T follicular helper cell (primary cell): ENCODE results near the gene NPHP4.
A peak's percentile ranks its signal among the peaks of the same experiment; 100 is the strongest.

Experiments
- DNase-seq: peaks from one replicate; pipeline ENCODE4 v3.0.0-alpha.2; 2020; ENCODE audit warnings: low read depth

NPHP4 gene

DNA sequence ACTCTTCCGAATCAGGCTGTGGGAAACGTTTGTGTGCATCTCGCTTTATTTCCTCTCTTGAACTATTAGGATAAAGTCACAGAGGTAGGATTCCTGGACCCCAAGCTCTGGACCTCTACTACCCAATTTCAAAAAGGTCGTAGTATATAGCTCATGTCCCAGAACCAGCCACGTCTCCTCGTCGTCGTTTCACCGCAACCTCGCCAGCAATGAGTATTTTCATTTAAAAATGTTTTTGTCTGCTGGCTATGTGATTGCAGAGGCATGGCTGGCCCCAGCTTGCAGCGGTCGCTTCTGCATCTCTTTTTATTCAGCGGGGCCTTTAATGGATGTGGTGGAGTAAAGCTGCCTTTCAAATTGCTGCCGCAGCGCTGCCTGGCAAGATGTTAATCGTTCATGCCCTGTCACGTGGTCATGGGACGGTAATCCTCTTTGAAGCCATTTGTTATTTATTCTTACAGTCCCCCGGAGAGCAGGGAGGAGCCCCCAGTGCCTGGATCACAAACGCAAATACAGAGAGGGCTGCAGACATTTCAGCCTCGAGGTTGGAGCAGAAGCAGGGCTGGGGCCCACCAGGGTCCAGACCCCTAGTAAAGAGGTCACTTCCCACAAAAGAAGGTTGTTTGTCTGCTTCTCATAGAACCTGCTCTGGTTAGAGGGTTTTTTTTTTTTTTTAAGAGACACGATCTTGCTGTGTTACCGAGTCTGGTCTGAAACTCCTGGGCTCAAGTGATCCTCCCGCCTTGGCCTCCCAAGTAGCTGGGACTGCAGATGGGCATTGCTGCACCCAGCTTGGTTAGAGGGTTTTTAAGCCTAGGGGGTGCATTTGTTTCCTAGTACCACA, 11.6 kb upstream of the NPHP4 start:
- DNase-seq: no peak

DNA sequence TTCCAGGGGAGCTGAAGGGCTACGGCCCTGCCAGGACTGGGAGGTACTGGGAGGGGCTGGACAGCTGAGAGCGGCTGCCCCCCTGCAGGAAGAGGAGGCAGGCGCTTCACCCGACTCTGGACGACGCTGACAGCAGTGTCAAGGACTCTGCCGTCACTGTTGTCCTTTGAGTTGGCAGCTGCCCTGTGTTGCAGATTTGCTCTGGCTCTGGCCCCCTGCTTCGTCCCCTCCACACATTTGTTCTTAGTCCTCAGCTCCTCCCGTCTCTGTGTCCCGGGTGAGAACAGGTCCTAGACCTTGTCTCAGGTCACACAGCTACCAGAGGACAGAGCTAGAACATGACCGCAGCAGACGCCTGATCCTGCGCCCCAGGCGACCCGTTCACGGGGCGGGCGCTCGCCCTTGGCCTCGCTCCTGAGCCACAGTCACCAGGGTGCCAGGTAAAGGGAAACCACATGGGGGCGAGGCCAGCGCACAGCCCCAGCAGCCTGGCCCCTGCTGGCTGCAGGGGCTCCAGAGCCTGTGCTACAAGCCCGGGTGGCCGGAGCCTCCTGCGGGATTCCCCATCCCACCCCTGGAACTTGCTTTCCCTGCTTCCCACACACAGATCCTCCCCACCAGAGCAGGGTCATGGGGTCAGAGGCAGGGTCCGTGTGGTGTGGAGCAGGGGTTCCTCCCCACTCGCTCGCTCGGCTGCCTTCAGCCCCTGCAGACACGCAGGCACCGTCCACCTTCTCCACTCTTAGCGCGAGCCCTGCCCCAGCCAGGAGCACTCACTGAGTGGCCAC, 10.7 kb upstream of the NPHP4 start:
- no peak for DNase-seq

DNA sequence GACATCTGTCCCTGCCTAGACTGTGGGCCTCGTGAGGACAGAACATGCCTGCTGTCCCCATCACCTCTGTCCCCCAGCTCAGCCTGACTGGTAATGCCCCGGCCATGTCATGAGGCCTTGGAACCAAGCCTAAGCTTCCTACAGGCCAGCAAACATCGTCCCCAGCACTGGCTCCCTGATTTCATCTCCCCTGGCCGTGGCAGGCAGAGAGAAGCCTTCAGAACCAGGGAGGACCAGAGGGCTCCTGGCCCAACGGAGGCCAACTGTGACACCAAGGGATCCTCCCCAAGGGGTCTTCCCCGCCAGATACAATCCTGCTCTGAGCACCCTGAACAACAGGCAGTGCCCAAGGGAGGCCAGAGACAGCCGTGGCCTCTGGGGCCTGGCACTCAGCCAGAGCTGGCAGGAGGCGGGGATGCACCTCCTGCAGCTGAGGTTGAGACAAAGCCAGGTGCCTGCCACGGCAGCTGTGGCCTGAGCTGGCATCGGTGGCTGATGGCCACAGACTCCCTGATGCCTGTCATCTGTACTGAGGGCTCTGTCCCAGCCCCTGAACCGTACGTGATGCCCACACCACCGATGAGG, 9.9 kb upstream of the NPHP4 start:
- no peak for DNase-seq

DNA sequence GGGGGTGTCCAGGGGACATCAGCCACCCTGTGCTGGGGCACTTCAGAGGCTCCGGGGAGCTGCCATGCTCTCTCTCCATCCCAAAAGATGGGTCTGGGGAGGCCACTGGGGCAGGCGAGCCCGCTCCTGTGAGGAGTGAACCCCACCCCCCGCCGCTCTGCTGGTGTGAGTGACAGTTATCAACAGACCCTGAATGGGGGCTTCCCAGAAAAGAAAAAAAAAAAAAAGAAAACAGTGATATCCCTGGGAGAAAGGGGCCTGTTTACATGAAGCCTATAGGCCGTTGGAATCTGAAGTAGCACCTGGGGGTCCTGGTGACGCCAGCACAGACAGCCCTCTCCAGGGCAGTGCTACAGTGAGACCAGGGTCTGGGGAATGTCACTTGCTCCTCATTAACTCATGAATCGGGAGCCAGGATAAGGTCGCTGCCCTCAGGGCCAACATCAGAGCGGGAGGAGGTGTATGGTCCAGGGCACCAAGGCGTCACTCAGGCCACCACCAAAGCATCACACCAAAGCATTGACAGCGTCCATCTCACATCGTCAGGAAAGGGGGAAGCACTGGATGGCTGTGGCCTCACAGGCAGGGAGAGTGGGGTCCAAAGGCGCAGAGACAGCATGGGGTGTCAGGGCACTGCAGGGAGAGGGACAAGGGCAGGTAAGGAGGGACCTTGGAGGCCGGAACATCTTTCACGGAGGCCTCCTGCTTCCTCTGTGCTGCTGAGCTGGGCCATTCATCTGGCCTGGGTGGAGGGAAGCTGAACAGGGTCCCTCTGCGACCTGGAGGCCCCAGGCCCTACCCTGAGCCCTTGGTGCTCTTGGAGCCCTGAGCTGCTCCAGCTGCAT, 8.4 kb upstream of the NPHP4 start:
- DNase-seq: no peak

DNA sequence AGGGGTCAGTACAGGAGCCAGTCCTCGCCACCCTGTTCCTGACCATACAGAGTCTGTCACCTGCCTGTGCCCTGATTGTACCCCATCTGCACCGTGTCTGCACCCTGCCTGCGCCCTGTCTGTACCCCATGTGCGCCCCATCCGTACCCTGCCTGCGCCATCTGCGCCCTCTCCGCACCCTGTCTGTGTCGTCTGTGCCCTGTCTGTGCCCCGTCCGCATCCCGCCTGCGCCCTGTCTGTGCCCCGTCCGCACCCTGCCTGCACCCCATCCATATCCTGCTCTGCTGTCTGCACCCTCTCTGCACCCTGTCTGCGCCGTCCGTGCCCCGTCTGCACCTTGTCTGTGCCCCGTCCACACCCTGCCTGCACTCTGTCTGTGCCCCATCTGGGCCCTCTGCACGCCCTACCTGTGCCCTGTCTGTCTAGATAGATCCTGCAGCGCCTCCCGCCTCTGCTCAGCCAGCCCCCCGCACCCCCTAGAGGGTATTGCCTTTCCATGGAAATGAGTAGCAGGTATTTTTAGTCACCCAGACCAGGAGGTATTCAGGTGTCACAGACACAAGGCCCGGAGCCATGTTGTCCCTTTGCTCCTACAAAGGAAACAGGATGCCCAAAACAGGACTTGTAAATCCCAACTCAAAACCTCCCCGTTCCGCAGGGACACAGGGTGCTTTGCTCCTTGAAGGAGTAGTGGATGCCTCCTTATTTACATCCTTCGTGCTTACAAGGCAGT, 7.7 kb upstream of the NPHP4 start:
- no peak for DNase-seq

DNA sequence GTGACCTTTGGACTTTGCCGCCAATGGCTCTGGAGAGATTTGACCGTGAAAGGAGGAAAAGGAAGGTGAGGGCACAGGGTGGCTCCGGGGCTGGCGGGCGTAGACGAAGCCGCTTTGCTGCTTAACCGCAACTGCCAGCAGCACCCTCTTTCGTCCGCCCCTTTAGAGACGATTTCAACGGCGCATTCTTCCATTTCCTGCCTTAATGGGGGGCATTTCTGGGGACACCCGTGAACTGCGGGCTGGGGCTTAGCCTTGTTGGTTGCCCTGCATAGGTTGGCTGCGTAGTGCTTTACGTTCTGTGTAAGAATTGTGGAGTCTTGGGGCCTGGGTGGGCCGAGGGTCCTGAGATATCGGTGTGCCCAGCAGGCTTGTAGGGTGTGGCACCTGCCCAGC, 6.7 kb upstream of the NPHP4 start:
- DNase-seq: no peak

DNA sequence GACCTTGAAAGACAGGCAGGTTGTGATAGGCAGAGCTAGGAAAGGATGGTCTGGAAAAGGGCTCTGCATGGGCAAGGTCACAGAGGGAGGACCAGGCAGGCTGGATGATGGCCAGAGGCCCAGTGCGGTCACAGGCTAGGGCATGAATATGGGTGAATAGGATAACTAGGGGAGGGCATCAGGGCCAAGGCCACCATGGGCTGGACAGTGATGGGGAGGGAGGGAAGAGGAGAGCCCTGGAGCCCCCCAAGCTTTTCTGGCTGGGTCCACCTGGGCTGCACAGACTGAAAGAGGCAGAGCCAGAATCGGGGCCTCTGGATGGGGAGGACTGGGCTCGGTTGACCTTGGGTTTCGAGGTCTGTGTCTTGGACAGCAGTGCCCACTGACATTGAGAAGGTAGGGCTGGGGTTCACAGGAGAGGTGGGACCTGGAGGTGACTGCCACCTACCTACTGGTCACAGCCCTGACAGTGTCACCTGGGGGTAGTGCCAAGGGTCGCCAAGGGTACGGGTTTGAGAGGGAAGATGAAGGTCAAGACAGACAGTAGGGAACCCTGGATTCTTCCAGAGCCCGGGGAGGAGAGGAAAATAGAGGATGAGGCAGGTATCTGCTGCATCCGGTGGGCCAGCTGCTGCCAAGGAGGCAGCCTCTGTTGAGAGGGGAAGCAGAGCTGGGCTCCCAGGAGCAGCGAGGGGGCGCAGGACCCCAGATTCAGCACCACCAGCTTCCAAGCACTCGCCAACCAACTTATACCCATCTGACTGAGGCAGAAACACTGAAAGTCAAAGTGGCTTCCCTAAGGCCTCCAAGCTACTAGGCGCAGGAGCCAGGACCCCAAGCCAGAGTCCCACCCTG, 6.1 kb upstream of the NPHP4 start:
- DNase-seq: no peak

DNA sequence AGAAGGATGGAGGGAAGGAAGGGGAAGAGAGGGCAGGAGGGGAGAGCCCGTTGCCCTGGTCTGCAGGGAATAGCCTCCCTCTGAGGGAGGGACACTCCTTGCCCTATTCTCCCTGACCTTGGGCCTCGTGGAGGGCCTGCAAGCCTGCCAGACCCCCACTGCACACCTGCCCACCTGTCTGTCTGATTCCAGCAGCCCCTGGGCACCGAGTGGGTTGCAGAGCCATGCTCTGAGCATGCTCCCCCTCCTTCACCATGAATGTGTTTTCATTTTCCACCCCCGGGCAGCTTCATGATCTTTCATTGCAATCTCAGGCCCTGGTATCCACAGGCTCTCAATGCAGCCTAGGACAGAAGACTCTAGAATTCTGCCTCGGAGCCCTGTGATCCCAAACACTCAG, 5.1 kb upstream of the NPHP4 start:
- DNase-seq: no peak

DNA sequence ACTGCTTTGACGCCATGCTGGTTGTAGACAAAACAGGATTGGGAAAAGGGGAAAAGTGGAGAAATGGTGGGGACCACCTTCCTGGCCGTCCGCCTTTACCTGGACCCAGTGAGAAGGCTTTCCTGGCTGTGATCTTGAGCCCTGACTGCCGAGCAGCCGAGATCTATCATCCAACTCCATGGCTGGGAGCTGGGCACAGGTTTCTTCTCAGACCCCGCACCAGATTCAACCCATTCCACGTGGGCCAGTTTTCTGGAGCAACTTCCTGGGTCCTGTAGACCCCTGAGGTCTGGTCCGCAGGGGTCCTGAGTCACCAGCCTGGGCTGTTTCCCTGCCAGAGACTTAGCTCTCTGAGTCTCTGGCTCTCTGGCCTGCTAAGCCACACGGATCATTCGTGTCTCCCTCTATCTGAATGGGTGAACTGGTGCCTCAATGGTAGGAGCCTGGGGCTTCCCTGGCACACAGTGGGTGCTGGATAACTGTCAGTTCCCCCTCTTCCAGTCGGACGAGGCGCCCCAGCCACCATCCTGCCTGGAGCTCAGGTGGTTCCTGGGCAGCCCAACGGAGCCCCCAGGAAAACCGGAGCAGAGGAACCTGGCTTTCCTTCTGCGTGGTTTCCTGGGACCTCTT, 4.5 kb upstream of the NPHP4 start:
- no peak for DNase-seq

DNA sequence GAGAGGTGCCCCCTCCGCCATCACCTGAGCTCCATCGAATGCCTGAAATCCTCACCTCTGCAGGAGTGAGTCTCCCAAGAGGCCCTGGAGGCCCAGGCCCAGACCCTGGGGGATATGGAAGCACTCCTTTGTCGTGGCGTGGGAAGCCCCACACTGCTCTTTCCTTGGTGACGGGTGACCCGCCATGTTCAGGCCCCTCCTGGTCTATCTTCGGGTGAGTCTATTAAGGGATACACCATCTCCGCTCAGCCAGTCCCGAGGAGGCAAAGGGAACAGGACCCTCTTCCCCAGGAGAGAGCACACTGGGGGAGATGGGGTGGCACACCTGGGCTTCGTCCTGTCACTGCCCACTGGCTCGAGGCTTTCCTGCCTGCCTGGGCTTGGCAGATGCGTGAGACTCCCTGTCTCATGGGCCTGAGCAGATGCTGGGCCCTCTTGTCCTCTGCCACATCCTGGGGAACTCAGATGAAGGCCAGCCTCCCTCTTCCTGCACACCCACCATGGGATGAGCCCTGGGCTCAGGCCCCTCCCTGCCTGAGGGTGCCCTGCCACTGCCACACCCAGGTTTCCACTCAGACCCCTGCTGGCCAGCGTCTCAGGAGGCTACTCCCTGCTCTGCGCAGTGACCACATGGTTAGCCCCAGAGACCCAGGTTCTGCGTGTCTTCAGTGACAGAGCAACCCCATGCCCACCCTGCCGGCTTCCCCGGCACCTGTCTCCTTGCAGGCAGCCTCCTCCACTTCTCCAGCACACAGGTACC, 3.8 kb upstream of the NPHP4 start:
- no peak for DNase-seq

DNA sequence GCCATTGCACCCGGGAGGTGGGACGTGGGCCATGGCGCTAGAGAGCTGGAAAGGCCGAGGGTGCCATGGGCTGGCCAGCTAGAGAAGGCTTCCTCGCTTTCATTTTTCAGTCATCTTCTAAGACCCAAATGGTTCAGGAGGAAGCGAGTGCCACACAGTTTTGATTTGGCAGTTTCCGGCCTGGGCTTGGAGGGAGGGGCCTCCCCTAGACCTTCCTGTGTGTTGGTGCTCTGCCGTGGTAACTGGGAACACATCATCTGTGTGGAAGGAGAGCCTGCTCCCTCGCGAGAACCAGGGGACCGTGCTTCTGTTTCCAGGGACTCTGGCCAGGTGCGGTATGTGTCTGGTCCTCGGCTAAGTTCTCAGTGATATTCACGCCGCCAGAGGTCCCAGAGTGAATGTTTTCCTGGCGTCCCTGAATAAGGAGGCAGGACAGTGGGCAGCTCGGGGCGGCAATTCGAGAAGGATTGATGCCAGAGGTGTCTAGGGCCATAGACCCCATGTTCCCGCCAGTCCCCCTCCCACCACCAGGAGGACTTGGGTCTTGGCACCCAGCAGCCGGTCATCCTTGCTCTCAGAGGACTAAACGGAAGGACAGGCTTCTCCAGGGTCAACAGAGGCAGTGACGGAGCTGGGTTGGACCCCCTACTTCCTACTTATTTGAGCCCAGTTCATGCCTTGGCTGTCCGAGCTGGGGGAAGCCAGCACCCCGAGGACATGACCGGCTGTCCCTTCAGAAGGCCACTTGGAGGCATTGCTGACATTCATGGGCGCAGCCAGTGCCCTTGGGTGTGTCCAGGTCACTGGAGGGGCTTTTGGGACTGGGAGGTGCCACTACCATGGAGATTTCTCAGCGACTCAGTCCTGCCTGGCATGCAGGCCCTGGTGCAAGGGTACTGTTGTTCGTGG, 2.7 kb upstream of the NPHP4 start:
- DNase-seq: peak; percentile 59

DNA sequence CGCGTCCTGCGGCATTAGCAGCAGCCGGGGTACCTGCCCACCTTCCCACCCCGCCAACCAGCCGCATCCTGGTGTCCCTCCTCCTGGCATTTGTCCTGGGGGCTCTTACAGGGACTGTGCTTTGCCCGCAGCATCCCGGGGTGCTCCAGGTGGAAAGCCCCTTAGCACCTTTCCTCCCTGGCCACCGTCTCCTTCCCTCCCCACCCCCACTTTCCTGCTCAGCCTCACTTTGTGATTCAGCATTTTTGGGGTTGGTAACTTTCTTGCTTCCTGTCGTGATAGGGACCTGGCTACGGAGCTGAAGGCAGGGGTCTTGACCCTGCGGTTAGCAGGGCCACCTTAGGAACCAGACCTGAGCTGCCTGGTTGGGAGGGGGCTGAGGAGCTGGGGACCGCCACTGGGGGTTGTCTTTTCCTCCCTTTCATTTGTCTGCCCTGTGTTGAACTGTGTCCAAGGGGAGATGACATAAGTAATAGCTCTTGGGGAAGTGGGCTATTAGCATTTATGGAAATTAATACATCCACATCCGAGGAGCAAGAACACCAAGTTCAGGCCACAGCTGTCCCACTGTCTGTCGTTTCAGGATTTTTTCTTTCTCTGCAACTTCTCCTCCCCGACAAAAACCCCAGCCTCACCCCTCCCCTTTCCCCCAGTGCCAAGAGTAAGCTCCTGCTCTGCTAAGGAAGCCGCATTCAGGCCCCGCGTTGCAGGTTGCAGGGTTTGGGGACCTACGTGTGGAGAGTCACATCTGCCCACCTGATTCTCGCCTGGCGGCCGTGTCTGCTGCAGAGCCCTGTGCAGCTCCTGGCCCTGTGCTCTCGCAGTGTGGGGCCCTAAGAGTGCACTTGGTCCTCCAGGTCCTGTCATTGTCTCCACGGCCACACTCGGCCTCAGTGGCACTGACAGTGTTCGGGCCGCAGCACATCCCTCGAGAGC, 1.6 kb upstream of the NPHP4 start:
- DNase-seq: no peak

DNA sequence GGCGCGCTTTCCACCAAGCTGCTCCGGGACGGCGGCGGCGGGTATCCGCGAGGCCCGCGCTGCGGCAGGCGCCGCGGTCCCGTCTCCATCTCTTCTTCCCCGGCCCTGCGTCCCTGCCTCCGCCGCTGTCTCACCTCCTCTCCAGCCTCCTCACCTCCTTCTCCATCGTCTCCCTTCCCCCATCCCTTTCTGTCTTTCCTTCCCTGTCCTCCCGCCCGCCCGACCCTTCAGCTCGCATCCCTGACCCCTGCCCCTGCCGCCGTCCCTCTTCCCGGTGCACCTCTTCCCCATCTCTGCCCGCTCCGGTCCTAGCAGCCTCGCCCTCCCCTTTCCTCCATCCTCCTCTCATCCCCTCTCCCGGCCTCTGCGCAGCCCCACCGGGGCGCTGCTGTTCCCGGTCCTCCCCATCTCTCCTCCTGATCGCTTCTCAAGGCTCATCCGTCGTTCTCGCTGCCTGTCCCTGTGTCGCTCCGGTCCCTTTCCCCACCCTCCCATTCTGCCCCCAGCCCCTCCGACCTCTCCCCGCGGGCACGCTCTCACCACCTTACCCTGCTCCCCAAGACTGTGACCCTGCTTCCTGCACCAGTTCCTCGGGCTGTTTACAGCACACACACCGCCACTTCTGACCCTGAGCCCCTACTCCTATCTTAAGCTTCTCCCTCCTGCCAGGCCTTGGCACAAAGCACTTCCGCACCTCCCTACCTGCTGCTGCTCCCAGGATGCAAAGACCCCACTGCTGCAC, 760 bp upstream of the NPHP4 start:
- DNase-seq: no peak

DNA sequence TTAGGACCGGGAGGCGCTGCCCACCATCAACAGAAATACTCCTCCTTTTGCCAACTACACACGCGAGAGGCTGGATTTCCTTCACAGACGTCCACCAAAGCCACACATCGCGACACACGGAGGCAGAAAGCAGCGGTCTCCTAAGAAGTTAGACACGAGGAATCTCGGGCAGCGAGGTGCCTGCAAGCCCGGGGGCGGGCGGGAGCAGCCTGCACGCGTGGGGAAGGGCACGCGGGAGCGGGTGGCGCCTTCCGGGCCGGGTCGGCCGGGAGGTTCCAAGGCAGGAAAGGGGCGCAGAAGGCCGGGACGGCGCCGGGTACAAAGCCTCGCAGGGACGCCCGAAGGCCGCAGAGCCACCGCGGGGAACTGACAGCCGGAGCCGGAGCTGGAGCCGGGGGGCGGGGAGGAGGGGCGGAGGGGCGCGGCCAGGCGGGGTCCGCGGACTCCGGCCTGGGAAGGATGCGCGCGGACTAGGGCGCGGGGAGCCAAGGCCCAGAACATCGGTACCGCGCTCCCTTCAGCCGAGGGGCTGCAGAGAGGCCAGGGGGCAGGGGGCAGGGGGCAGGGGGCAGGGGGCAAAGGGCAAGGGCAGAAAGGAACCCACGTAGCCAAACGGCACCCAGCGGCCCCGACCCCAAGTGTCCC, 722 bp downstream of the NPHP4 start:
- DNase-seq: no peak

DNA sequence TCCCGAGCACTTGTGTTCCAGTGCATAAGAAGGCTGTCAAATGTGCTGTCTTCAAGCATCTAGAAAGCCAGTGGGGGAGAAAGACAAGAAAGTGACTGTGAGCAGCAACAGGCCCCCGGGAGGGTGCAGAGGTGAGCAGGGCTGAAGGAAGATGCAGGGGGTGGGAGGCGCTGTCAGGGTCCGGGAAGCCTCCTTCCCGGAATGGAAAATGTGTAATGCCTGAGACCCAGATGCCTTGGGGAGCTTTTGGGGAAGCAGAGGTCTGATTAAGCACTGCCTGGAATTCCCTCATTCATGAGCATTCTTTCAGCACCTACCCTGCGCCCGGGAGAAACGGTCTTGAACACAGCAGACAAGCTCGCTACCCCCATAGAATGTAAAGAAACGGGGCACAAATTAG, 1.3 kb downstream of the NPHP4 start:
- no peak for DNase-seq
